GM23338 (cell line): ENCODE data around the gene C6orf118. TPM values are rescaled to one million over a fixed set of nuclear protein-coding genes. Genes with fewer than 3 reads are reported as not detected.

Source experiments
- ATAC-seq: fragments of 200-7000 bp; cut with Tn5 transposase; 3 replicates; pipeline ENCODE4 v1.9.1; 2020
- DNase-seq: peaks from one replicate; pipeline ENCODE4 v3.0.0-alpha.2; 2015; ENCODE audit warnings: low spot score
- H2AFZ ChIP-seq: fragments of 200-600 bp; sonication (generic); 2 replicates; pipeline ENCODE4 v1.8.0; 2016; ENCODE audit warnings: antibody characterized with exemption, mild to moderate bottlenecking, moderate library complexity
- H3F3A ChIP-seq: fragments of 200-600 bp; sonication (generic); replicated peaks from 2 replicates; pipeline ENCODE4 v1.8.0; 2017; ENCODE audit warnings: antibody characterized with exemption, mixed run types, low read depth
- H3K27ac ChIP-seq: fragments of 200-600 bp; sonication (generic); 2 replicates; pipeline ENCODE4 v1.6.1; 2016; ENCODE audit warnings: low read depth
- H3K27me3 ChIP-seq: fragments of 200-600 bp; sonication (generic); 2 replicates; pipeline ENCODE4 v1.8.0; 2016; ENCODE audit warnings: mild to moderate bottlenecking, mixed run types, moderate library complexity; ENCODE audit not compliant: insufficient read depth
- H3K36me3 ChIP-seq: fragments of 200-600 bp; sonication (generic); 2 replicates; pipeline ENCODE4 v1.8.0; 2016; ENCODE audit warnings: mild to moderate bottlenecking; ENCODE audit not compliant: insufficient read depth
- H3K4me1 ChIP-seq: fragments of 200-600 bp; sonication (generic); 2 replicates; pipeline ENCODE4 v1.8.0; 2016; ENCODE audit warnings: mild to moderate bottlenecking, moderate library complexity; ENCODE audit not compliant: insufficient read depth
- H3K4me2 ChIP-seq: fragments of 200-600 bp; sonication (generic); 2 replicates; pipeline ENCODE4 v1.7.1; 2017; ENCODE audit warnings: mixed run types
- H3K4me3 ChIP-seq: fragments of 200-600 bp; sonication (generic); 2 replicates; pipeline ENCODE4 v1.6.1; 2016; ENCODE audit warnings: mixed run types
- H3K79me2 ChIP-seq: fragments of 200-600 bp; sonication (generic); replicated peaks from 2 replicates; pipeline ENCODE4 v1.8.0; 2017; ENCODE audit warnings: mild to moderate bottlenecking; ENCODE audit not compliant: insufficient read depth
- H3K9me2 ChIP-seq: fragments of 200-600 bp; sonication (generic); 2 replicates; pipeline ENCODE4 v1.8.0; 2017; ENCODE audit not compliant: insufficient read depth
- H4K20me1 ChIP-seq: fragments of 200-600 bp; sonication (generic); replicated peaks from 2 replicates; pipeline ENCODE4 v1.8.0; 2017; ENCODE audit warnings: mild to moderate bottlenecking; ENCODE audit not compliant: insufficient read depth
- H3K27ac Mint-ChIP-seq: 2 replicates; pipeline ENCODE4 v1.8.0; 2020; ENCODE audit warnings: inconsistent platforms, mild to moderate bottlenecking, moderate library complexity, mixed read lengths
- H3K27me3 Mint-ChIP-seq: 3 replicates; pipeline ENCODE4 v1.8.0; 2022; ENCODE audit warnings: low read depth, mild to moderate bottlenecking, moderate library complexity, mixed read lengths, inconsistent platforms; ENCODE audit not compliant: insufficient read depth, poor library complexity
- H3K36me3 Mint-ChIP-seq: 3 replicates; pipeline ENCODE4 v1.8.0; 2021; ENCODE audit warnings: low read depth, mild to moderate bottlenecking, inconsistent platforms, moderate library complexity, mixed read lengths
- H3K4me1 Mint-ChIP-seq: 3 replicates; pipeline ENCODE4 v1.8.0; 2020; ENCODE audit warnings: mild to moderate bottlenecking, inconsistent platforms, mixed read lengths
- H3K4me3 Mint-ChIP-seq: 3 replicates; pipeline ENCODE4 v1.8.0; 2021; ENCODE audit warnings: moderate library complexity, mild to moderate bottlenecking, inconsistent platforms, mixed read lengths
- H3K9me3 Mint-ChIP-seq: 3 replicates; pipeline ENCODE4 v1.8.0; 2020; ENCODE audit warnings: moderate library complexity, mild to moderate bottlenecking, inconsistent platforms, mixed read lengths
- CREB1 ChIP-seq: fragments of 250-450 bp; sonication (Bioruptor Pico); IDR thresholded peaks from 2 replicates; pipeline ENCODE4 v1.5.0; 2020; ENCODE audit warnings: low read depth, mild to moderate bottlenecking, moderate library complexity
- CTCF ChIP-seq, 2 experiments: fragments of 200-600 bp in 1 of 2; sonication (generic) in 1 of 2; conservative IDR thresholded peaks; 2 replicates each; pipeline versions ENCODE4 v1.5.1 to v1.6.1; 2016 to 2017; ENCODE audit warnings: antibody characterized with exemption in 2 of 2, low read depth in 2 of 2, mild to moderate bottlenecking in 2 of 2, moderate library complexity in 1 of 2
- ETS1 ChIP-seq: IDR thresholded peaks from 2 replicates; pipeline ENCODE4 v1.6.1; 2016; ENCODE audit warnings: antibody characterized with exemption
- EZH2 ChIP-seq: fragments of 200-600 bp; sonication (generic); IDR thresholded peaks from one replicate; pipeline ENCODE4 v1.8.0; 2017; ENCODE audit warnings: antibody characterized with exemption, mild to moderate bottlenecking, low read depth; ENCODE audit not compliant: unreplicated experiment
- EZH2phosphoT487 ChIP-seq: fragments of 200-600 bp; sonication (generic); IDR thresholded peaks from one replicate; pipeline ENCODE4 v1.8.1; 2018; ENCODE audit warnings: antibody characterized with exemption; ENCODE audit not compliant: unreplicated experiment
- JUNB ChIP-seq: IDR thresholded peaks from one replicate; pipeline ENCODE4 v1.6.1; 2016; ENCODE audit warnings: antibody characterized with exemption; ENCODE audit not compliant: unreplicated experiment
- NANOG ChIP-seq: IDR thresholded peaks from 2 replicates; pipeline ENCODE4 v1.6.1; 2016; ENCODE audit warnings: antibody characterized with exemption, borderline replicate concordance
- POLR2AphosphoS5 ChIP-seq: IDR thresholded peaks from 2 replicates; pipeline ENCODE4 v1.6.1; 2016; ENCODE audit warnings: antibody characterized with exemption, low read depth
- REST ChIP-seq: IDR thresholded peaks from one replicate; pipeline ENCODE4 v1.6.1; 2018; ENCODE audit warnings: antibody characterized with exemption; ENCODE audit not compliant: unreplicated experiment
- STAT1 ChIP-seq: IDR thresholded peaks from one replicate; pipeline ENCODE4 v1.6.1; 2016; ENCODE audit warnings: antibody characterized with exemption; ENCODE audit not compliant: unreplicated experiment
- ZNF114 ChIP-seq: fragments of 250-450 bp; sonication (Bioruptor Pico); IDR thresholded peaks from 2 replicates; pipeline ENCODE4 v1.5.0; 2020; ENCODE audit warnings: mild to moderate bottlenecking, moderate library complexity
- ZNF331 ChIP-seq: fragments of 250-450 bp; sonication (Bioruptor Pico); IDR thresholded peaks from 2 replicates; pipeline ENCODE4 v1.5.0; 2020; ENCODE audit warnings: low read depth, mild to moderate bottlenecking, moderate library complexity
- ZNF462 ChIP-seq: fragments of 250-450 bp; sonication (Bioruptor Pico); IDR thresholded peaks from 2 replicates; pipeline ENCODE4 v1.5.0; 2020; ENCODE audit warnings: mild to moderate bottlenecking, moderate library complexity
- polyA plus RNA-seq: library from polyadenylated mRNA; unstranded; fragments of >200 nt; fragmentation: Nextera tagmentation; extraction: Ambion mirVana; gene quantifications from 2 replicates; pipeline ENCODE4 v1.2.1, GENCODE V29; 2016
- total RNA-seq: library from RNA; depleted of rRNA; stranded (reverse); fragments of >200 nt; shearing (Covaris generic); gene quantifications from 2 replicates; pipeline ENCODE4 v1.2.3, GENCODE V29; 2014

Gene C6orf118
- total and polyA plus RNA-seq, 2 experiments from 2014 or later: 0.35 to 1.1 TPM

GRCh38 chr6:165325609-165326008 lies 16.2 kb upstream of the C6orf118 start (continued):
- TF ChIP-seq CREB1 (CRISPR knock-in tag): no peak
- no peak for TF ChIP-seq EZH2phosphoT487
- TF ChIP-seq NANOG: no peak
- TF ChIP-seq POLR2AphosphoS5: no peak
- TF ChIP-seq JUNB: no peak

- Histone ChIP-seq H3K9me2 (no peaks in the 10 kb centered on the region), H3K4me3 (no peak overlapping the region), H3K4me2 (no peak overlapping the region), H3F3A (no peaks in the 10 kb centered on the region), H2AFZ (no peak overlapping the region), H4K20me1 (no peaks in the 10 kb centered on the region), H3K27ac (no peak overlapping the region), H3K36me3 (0 out of 2 replicates have a peak, but pooled peaks cover 4% of the 10 kb centered on the region), H3K4me1 (no peaks in the 10 kb centered on the region), H3K79me2 (no peaks in the 10 kb centered on the region), H3K27me3 (no peaks in the 10 kb centered on the region)
- Mint-ChIP-seq H3K4me3 (no peak overlapping the region), H3K27me3 (no peaks in the 10 kb centered on the region), H3K9me3 (peaks cover 36% of the 10 kb centered on the region), H3K27ac (no peak overlapping the region), H3K36me3 (peaks cover 12% of the 10 kb centered on the region; the same call in 2 of the 3 replicates), H3K4me1 (0 out of 3 replicates have a peak, but pooled peaks cover 2% of the 10 kb centered on the region)
- DNase-seq: no peak
- no peak for ATAC-seq
- TF ChIP-seq JUNB (no peak), ZNF114 (CRISPR knock-in tag) (no peak), NANOG (no peak), ZNF462 (CRISPR knock-in tag) (no peak), STAT1 (no peak), EZH2phosphoT487 (no peak), ZNF331 (CRISPR knock-in tag) (no peak), ETS1 (no peak), CTCF (conservative IDR thresholded peaks at IDR 0.05; ENCODE audit: low read depth in 2 of 2) (no peak), EZH2 (no peak), REST (no peak), POLR2AphosphoS5 (no peak)
These were observed 12.2 kb upstream of the C6orf118 start for GRCh38 chr6:165321555-165322145.
